PFSK-1 (cell line): Measurements from ENCODE around the gene DNASE1L2.

Experiments used
- POLR2AphosphoS5 ChIP-seq: IDR thresholded peaks from 2 replicates; pipeline ENCODE4 v1.6.1; 2012; ENCODE audit warnings: low read depth, mild to moderate bottlenecking, control low read depth, low read length, moderate library complexity
- TAF1 ChIP-seq: IDR thresholded peaks from 2 replicates; pipeline ENCODE4 v1.6.1; 2012; ENCODE audit warnings: low read length, control low read depth, borderline replicate concordance; ENCODE audit not compliant: insufficient read depth
- TF ChIP-seq, protein P1 (sequence below), 2 experiments: IDR thresholded peaks; 2 replicates each; pipeline versions ENCODE4 v1.6.1 to v1.8.0; 2011 to 2012; ENCODE audit warnings: low read depth in 2 of 2, low read length in 2 of 2, control low read depth in 1 of 2, inconsistent platforms in 1 of 2, mild to moderate bottlenecking in 1 of 2, moderate library complexity in 1 of 2; ENCODE audit not compliant: insufficient read depth in 1 of 2

DNA sequence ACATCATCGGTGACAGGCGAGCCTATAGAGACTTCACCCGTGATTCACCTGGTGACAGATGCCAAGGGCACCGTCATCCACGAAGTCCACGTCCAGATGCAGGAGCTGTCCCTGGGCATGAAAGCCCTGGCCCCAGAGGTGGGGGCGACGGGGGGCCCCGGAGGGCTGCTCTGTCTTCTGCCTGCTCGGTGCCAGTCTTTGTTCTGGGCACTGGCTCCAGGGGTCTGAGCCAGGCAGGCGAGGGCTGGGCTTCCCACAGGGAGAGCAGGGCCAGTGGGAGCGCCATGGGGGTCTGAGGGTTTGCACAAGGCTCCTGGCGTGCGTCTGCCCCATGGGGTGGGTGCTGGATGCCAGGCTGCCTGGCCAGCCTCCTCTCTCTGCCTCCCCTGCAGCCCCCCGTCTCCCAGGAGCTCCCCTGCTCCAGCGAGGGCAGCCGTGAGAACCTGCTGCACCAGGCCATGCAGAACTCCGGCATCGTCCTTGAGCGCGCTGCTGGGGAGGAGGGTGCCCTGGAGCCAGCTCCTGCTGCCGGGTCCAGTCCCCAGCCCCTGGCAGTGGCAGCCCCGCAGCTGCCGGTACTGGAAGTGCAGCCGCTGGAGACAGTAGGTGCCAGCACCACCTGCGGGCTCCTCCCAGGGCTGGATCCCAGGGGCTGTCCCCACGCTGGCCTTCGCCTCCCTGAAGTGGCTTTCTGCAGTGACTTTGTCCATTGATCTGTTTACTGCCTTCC, 3.0 kb upstream of the DNASE1L2 start:
- TF ChIP-seq POLR2AphosphoS5, result no peak
- TF ChIP-seq, protein P1, sequence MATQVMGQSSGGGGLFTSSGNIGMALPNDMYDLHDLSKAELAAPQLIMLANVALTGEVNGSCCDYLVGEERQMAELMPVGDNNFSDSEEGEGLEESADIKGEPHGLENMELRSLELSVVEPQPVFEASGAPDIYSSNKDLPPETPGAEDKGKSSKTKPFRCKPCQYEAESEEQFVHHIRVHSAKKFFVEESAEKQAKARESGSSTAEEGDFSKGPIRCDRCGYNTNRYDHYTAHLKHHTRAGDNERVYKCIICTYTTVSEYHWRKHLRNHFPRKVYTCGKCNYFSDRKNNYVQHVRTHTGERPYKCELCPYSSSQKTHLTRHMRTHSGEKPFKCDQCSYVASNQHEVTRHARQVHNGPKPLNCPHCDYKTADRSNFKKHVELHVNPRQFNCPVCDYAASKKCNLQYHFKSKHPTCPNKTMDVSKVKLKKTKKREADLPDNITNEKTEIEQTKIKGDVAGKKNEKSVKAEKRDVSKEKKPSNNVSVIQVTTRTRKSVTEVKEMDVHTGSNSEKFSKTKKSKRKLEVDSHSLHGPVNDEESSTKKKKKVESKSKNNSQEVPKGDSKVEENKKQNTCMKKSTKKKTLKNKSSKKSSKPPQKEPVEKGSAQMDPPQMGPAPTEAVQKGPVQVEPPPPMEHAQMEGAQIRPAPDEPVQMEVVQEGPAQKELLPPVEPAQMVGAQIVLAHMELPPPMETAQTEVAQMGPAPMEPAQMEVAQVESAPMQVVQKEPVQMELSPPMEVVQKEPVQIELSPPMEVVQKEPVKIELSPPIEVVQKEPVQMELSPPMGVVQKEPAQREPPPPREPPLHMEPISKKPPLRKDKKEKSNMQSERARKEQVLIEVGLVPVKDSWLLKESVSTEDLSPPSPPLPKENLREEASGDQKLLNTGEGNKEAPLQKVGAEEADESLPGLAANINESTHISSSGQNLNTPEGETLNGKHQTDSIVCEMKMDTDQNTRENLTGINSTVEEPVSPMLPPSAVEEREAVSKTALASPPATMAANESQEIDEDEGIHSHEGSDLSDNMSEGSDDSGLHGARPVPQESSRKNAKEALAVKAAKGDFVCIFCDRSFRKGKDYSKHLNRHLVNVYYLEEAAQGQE (IDR thresholded peaks at IDR 0.05; ENCODE audit: insufficient read depth in 1 of 2, low read depth in 2 of 2, low read length in 2 of 2), result no peak
- TF ChIP-seq TAF1, result no peak
